ENCODE data around the gene STX12. TPM values are rescaled to one million over a fixed set of nuclear protein-coding genes. Genes with fewer than 3 reads are reported as not detected.

STX12 gene
- total RNA-seq, 2 donors from 2014 or later, result 24.6 to 31.6 TPM

GRCh38 chr1:27872059-27872801 lies 99.2 kb downstream of the STX12 start, which contains the start of gene THEMIS2:
Gene THEMIS2 (plus strand): TSS chr1:27872544. CDS start chr1:27872572, 28 bp downstream.
- no peaks in the 10 kb centered on the region for H3K36me3 ChIP-seq
- no peaks in the 10 kb centered on the region for H3K27me3 ChIP-seq
- peak within 1 kb of the TSS; percentile 53 to 68 for H3K4me3 ChIP-seq
- peak within 1 kb of the TSS; percentile 41 to 70 for H3K27ac ChIP-seq
- no peak for DNase-seq (ENCODE audit: low spot score)
- H3K9me3 ChIP-seq, result no peaks in the 10 kb centered on the region
- H3K4me1 ChIP-seq, result peaks cover 0 to 13% of the 10 kb centered on the region in 2 donors
- no peak for TF ChIP-seq CTCF (IDR thresholded peaks at IDR 0.05)

GRCh38 chr1:27872802-27873551 lies 100.0 kb downstream of the STX12 start:
- Histone ChIP-seq H3K9me3 (no peaks in the 10 kb centered on the region), H3K27me3 (no peaks in the 10 kb centered on the region), H3K27ac (peak overlapping the region; percentile 41 to 70), H3K4me3 (peak overlapping the region; percentile 53 to 68), H3K4me1 (peaks cover 0 to 13% of the 10 kb centered on the region in 2 donors), H3K36me3 (no peaks in the 10 kb centered on the region)
- DNase-seq (ENCODE audit: low spot score), result no peak
- no peak for TF ChIP-seq CTCF (IDR thresholded peaks at IDR 0.05)

- Histone ChIP-seq H3K27ac (peak overlapping the region; percentile 48 to 70), H3K27me3 (no peaks in the 10 kb centered on the region), H3K36me3 (no peaks in the 10 kb centered on the region), H3K4me1 (peaks cover 0 to 13% of the 10 kb centered on the region in 2 donors), H3K4me3 (peak overlapping the region; percentile 53 to 68), H3K9me3 (no peaks in the 10 kb centered on the region)
- no peak for TF ChIP-seq CTCF (IDR thresholded peaks at IDR 0.05)
- no peak for DNase-seq (ENCODE audit: low spot score)
Observed at GRCh38 chr1:27873671-27874384, 100.8 kb downstream of the STX12 start.

Other genes with a start within 250 kb of the STX12 start
- gene AHDC1, start 169.1 kb upstream of the STX12 start, total RNA-seq, result 10 to 100 TPM; 23.5 to 35.0 TPM
- gene FGR, start 138.0 kb upstream of the STX12 start, total RNA-seq, result 10 to 100 TPM in 1 of 2 donors, 1 to 10 TPM in 1; 5.7 to 19.8 TPM
- 10 to 100 TPM; 40.2 to 43.3 TPM for gene IFI6, start 101.0 kb upstream of the STX12 start, total RNA-seq
- gene FAM76A, start 47.3 kb upstream of the STX12 start, total RNA-seq, result 10 to 100 TPM in 1 of 2 donors, 1 to 10 TPM in 1; 9.8 to 11.3 TPM
- 10 to 100 TPM; 17.9 to 23.9 TPM for gene PPP1R8, start 57.6 kb downstream of the STX12 start, total RNA-seq
- gene THEMIS2, start 99.3 kb downstream of the STX12 start, total RNA-seq, result 10 to 100 TPM in 1 of 2 donors, 1 to 10 TPM in 1; 7.4 to 13.1 TPM
- 10 to 100 TPM; 16.9 to 27.8 TPM for gene RPA2, start 141.4 kb downstream of the STX12 start, total RNA-seq
- 1 to 10 TPM in 1 of 2 donors, under 1 TPM in 1; 0.78 to 6.7 TPM for gene SMPDL3B, start 161.8 kb downstream of the STX12 start, total RNA-seq
- 10 to 100 TPM in 1 of 2 donors, 1 to 10 TPM in 1; 6.8 to 10.8 TPM for gene XKR8, start 186.8 kb downstream of the STX12 start, total RNA-seq